ENCODE data around the gene VAPB. TPM values are rescaled to one million over a fixed set of nuclear protein-coding genes. Genes with fewer than 3 reads are reported as not detected.

The VAPB gene
- polyA plus RNA-seq, 1 donor from 2014 or later, result 32.5 TPM

DNA sequence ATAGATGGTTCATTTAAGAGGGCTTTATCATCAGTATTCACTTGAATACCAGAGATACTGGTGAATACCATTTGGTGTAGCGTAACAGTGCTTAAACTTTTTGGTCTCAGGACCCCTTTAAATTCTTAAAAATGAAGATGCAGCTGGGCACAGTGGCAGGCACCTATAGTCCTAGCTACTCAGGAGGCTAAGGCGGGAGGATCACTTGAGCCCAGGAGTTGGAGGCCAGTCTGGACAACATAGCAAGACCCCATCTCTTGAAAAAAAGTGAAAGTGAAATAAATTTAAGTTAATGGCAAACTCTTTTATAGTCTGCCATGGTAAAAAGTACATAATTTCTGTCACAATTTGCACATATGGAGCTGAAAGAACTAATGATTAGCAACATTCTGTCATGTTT is 39.3 kb downstream of the VAPB start:
- Histone ChIP-seq H3F3A (ENCODE audit: insufficient read depth, low read length, poor library complexity, severe bottlenecking) (no peaks in the 10 kb centered on the region), H3K79me2 (replicated peaks; ENCODE audit: insufficient read depth, low read length) (peaks cover 19% of the 10 kb centered on the region), H3K36me3 (ENCODE audit: insufficient read depth, low read length) (no peaks in the 10 kb centered on the region), H3K9me3 (ENCODE audit: low read length) (peaks cover 6% of the 10 kb centered on the region), H3K9ac (ENCODE audit: low read length) (no peak overlapping the region), H3K27ac (ENCODE audit: low read length) (no peak overlapping the region), H3K4me2 (ENCODE audit: low read length) (no peak overlapping the region), H2AFZ (ENCODE audit: low read depth, low read length) (no peak overlapping the region), H3K9me2 (ENCODE audit: insufficient read depth, low read length) (no peaks in the 10 kb centered on the region), H3K4me3 (ENCODE audit: low read length) (no peak overlapping the region), H3K27me3 (ENCODE audit: insufficient read depth, low read depth, low read length) (no peaks in the 10 kb centered on the region), H4K20me1 (ENCODE audit: insufficient read depth) (no peaks in the 10 kb centered on the region)
- TF ChIP-seq, protein P1, sequence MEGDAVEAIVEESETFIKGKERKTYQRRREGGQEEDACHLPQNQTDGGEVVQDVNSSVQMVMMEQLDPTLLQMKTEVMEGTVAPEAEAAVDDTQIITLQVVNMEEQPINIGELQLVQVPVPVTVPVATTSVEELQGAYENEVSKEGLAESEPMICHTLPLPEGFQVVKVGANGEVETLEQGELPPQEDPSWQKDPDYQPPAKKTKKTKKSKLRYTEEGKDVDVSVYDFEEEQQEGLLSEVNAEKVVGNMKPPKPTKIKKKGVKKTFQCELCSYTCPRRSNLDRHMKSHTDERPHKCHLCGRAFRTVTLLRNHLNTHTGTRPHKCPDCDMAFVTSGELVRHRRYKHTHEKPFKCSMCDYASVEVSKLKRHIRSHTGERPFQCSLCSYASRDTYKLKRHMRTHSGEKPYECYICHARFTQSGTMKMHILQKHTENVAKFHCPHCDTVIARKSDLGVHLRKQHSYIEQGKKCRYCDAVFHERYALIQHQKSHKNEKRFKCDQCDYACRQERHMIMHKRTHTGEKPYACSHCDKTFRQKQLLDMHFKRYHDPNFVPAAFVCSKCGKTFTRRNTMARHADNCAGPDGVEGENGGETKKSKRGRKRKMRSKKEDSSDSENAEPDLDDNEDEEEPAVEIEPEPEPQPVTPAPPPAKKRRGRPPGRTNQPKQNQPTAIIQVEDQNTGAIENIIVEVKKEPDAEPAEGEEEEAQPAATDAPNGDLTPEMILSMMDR (IDR thresholded peaks at IDR 0.05; ENCODE audit: poor library complexity, severe bottlenecking), result no peak
- TF ChIP-seq EP300 (conservative IDR thresholded peaks at IDR 0.05; ENCODE audit: poor library complexity, severe bottlenecking), result no peak
- TF ChIP-seq, protein P2, sequence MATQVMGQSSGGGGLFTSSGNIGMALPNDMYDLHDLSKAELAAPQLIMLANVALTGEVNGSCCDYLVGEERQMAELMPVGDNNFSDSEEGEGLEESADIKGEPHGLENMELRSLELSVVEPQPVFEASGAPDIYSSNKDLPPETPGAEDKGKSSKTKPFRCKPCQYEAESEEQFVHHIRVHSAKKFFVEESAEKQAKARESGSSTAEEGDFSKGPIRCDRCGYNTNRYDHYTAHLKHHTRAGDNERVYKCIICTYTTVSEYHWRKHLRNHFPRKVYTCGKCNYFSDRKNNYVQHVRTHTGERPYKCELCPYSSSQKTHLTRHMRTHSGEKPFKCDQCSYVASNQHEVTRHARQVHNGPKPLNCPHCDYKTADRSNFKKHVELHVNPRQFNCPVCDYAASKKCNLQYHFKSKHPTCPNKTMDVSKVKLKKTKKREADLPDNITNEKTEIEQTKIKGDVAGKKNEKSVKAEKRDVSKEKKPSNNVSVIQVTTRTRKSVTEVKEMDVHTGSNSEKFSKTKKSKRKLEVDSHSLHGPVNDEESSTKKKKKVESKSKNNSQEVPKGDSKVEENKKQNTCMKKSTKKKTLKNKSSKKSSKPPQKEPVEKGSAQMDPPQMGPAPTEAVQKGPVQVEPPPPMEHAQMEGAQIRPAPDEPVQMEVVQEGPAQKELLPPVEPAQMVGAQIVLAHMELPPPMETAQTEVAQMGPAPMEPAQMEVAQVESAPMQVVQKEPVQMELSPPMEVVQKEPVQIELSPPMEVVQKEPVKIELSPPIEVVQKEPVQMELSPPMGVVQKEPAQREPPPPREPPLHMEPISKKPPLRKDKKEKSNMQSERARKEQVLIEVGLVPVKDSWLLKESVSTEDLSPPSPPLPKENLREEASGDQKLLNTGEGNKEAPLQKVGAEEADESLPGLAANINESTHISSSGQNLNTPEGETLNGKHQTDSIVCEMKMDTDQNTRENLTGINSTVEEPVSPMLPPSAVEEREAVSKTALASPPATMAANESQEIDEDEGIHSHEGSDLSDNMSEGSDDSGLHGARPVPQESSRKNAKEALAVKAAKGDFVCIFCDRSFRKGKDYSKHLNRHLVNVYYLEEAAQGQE (IDR thresholded peaks at IDR 0.05; ENCODE audit: borderline replicate concordance), result no peak
- no peak for TF ChIP-seq MXI1 (conservative IDR thresholded peaks at IDR 0.05; ENCODE audit: poor library complexity, severe bottlenecking)
- TF ChIP-seq TAF1 (IDR thresholded peaks at IDR 0.05; ENCODE audit: low read depth), result no peak
- TF ChIP-seq EZH2 (IDR thresholded peaks at IDR 0.05; ENCODE audit: borderline replicate concordance, insufficient read depth, low read length, poor library complexity, severe bottlenecking), result no peak
- TF ChIP-seq POLR2AphosphoS5 (IDR thresholded peaks at IDR 0.05), result no peak
- TF ChIP-seq RAD21 (conservative IDR thresholded peaks at IDR 0.05), result no peak
- TF ChIP-seq SMC3 (conservative IDR thresholded peaks at IDR 0.05; ENCODE audit: poor library complexity), result no peak

DNA sequence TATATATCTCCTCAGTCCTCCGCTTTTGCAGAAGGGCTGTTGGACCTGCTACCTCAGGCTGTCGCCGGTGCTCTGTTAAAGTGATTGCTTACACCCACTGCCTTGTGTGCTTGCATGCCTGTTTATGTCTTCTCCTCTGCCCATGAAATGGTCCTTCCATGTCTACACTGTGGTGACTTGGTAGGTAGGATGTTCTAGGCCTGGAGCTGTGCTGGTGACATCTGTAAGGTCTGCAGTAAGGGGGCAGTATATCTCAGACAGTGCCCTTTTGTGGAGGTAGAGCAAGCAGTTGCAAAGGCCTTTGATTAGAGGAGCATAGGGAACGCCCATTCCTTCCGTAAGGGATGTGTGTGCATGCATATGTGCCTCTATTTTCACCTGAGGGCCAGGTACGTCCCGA is 40.3 kb downstream of the VAPB start:
- H3K36me3 ChIP-seq (ENCODE audit: insufficient read depth, low read length), result no peaks in the 10 kb centered on the region
- no peak overlapping the region for H3K27ac ChIP-seq (ENCODE audit: low read length)
- TF ChIP-seq SMC3 (conservative IDR thresholded peaks at IDR 0.05; ENCODE audit: poor library complexity), result no peak
- no peaks in the 10 kb centered on the region for H3K27me3 ChIP-seq (ENCODE audit: insufficient read depth, low read depth, low read length)
- H3K9ac ChIP-seq (ENCODE audit: low read length), result no peak overlapping the region
- no peak overlapping the region for H3K4me3 ChIP-seq (ENCODE audit: low read length)
- no peak overlapping the region for H3K4me2 ChIP-seq (ENCODE audit: low read length)
- no peak overlapping the region for H2AFZ ChIP-seq (ENCODE audit: low read depth, low read length)
- H4K20me1 ChIP-seq (ENCODE audit: insufficient read depth), result no peaks in the 10 kb centered on the region
- H3K79me2 ChIP-seq (replicated peaks; ENCODE audit: insufficient read depth, low read length), result peaks cover 19% of the 10 kb centered on the region
- no peaks in the 10 kb centered on the region for H3K9me2 ChIP-seq (ENCODE audit: insufficient read depth, low read length)
- no peaks in the 10 kb centered on the region for H3F3A ChIP-seq (ENCODE audit: insufficient read depth, low read length, poor library complexity, severe bottlenecking)
- H3K9me3 ChIP-seq (ENCODE audit: low read length), result peaks cover 6% of the 10 kb centered on the region

DNA sequence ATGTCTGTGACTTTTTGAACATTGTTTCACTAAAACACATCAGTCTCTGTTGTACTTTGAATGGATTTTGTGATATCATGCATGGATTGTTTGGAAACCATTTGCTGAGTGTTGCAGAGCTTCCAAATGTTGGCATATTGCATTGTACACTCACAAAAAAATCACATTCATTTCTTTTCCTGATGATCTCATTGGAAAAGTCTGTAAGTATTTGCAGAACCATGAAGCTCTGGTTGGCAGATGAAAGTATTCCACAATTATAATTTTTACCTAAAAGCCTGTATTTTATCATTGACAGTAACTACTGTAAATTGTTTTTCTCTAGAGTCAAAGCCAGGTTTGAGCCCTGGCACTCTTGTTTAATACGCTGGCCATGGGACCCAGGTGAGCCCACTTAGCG is 42.1 kb downstream of the VAPB start:
- Histone ChIP-seq H3K27me3 (ENCODE audit: insufficient read depth, low read depth, low read length) (no peaks in the 10 kb centered on the region), H4K20me1 (ENCODE audit: insufficient read depth) (no peaks in the 10 kb centered on the region), H3K27ac (ENCODE audit: low read length) (no peak overlapping the region), H3K36me3 (ENCODE audit: insufficient read depth, low read length) (no peaks in the 10 kb centered on the region), H3K4me3 (ENCODE audit: low read length) (no peak overlapping the region), H3K4me2 (ENCODE audit: low read length) (no peak overlapping the region), H3K79me2 (replicated peaks; ENCODE audit: insufficient read depth, low read length) (peaks cover 19% of the 10 kb centered on the region), H2AFZ (ENCODE audit: low read depth, low read length) (no peak overlapping the region), H3K9me3 (ENCODE audit: low read length) (peaks cover 6% of the 10 kb centered on the region), H3F3A (ENCODE audit: insufficient read depth, low read length, poor library complexity, severe bottlenecking) (no peaks in the 10 kb centered on the region), H3K9ac (ENCODE audit: low read length) (no peak overlapping the region), H3K9me2 (ENCODE audit: insufficient read depth, low read length) (no peaks in the 10 kb centered on the region)
- TF ChIP-seq, protein P2 (IDR thresholded peaks at IDR 0.05; ENCODE audit: borderline replicate concordance), result no peak
- TF ChIP-seq EP300 (conservative IDR thresholded peaks at IDR 0.05; ENCODE audit: poor library complexity, severe bottlenecking) (no peak), EZH2 (IDR thresholded peaks at IDR 0.05; ENCODE audit: borderline replicate concordance, insufficient read depth, low read length, poor library complexity, severe bottlenecking) (no peak), POLR2AphosphoS5 (IDR thresholded peaks at IDR 0.05) (no peak), TAF1 (IDR thresholded peaks at IDR 0.05; ENCODE audit: low read depth) (no peak), SMC3 (conservative IDR thresholded peaks at IDR 0.05; ENCODE audit: poor library complexity) (no peak), MXI1 (conservative IDR thresholded peaks at IDR 0.05; ENCODE audit: poor library complexity, severe bottlenecking) (no peak), RAD21 (conservative IDR thresholded peaks at IDR 0.05) (no peak)
- TF ChIP-seq, protein P1 (IDR thresholded peaks at IDR 0.05; ENCODE audit: poor library complexity, severe bottlenecking), result no peak

Data from neural cell (in vitro differentiated cells).